HCT116 (cell line): Measurements from ENCODE around the gene HERC2.

Experiments
- ATF3 ChIP-seq: IDR thresholded peaks from 2 replicates; pipeline ENCODE4 v1.6.1; 2012
- CEBPB ChIP-seq: IDR thresholded peaks from 2 replicates; pipeline ENCODE4 v1.6.1; 2012; ENCODE audit warnings: low read depth
- CTCF ChIP-seq, 3 experiments: fragments of 200-600 bp in 1 of 3; sonication (generic) in 1 of 3; IDR thresholded peaks in 2 of 3; conservative IDR thresholded peaks in 1 of 3; 2 replicates each; pipeline ENCODE4 v1.5.1; 2012 to 2017; ENCODE audit warnings: low read depth in 2 of 3, low read length in 2 of 3, antibody characterized with exemption in 1 of 3, borderline replicate concordance in 1 of 3, control low read depth in 1 of 3, mild to moderate bottlenecking in 1 of 3, mixed read lengths in 1 of 3, mixed run types in 1 of 3, moderate library complexity in 1 of 3; ENCODE audit not compliant: insufficient read depth in 1 of 3
- EGR1 ChIP-seq: IDR thresholded peaks from 2 replicates; pipeline ENCODE4 v1.6.1; 2012; ENCODE audit warnings: low read depth
- MAX ChIP-seq: IDR thresholded peaks from 2 replicates; pipeline ENCODE4 v1.6.1; 2012
- POLR2A ChIP-seq: IDR thresholded peaks from 2 replicates; pipeline ENCODE4 v1.7.0; 2011; ENCODE audit warnings: borderline replicate concordance; ENCODE audit not compliant: insufficient read depth, insufficient read length; ENCODE audit errors: extremely low read depth
- POLR2AphosphoS5 ChIP-seq: IDR thresholded peaks from 2 replicates; pipeline ENCODE4 v1.6.1; 2011; ENCODE audit warnings: mild to moderate bottlenecking, low read depth, low read length, moderate library complexity
- SP1 ChIP-seq: IDR thresholded peaks from 2 replicates; pipeline ENCODE4 v1.6.1; 2012; ENCODE audit warnings: low read depth
- YY1 ChIP-seq: IDR thresholded peaks from 2 replicates; pipeline ENCODE4 v1.6.1; 2011; ENCODE audit warnings: low read length, low read depth, moderate library complexity, mild to moderate bottlenecking; ENCODE audit not compliant: insufficient replicate concordance; ENCODE audit errors: extremely low read depth
- ZNF274 ChIP-seq: fragments of 200-500 bp; sonication (Bioruptor generic); IDR thresholded peaks from 2 replicates; pipeline ENCODE4 v1.6.1; 2014; ENCODE audit warnings: mild to moderate bottlenecking, low read depth, low read length, inconsistent platforms

GRCh38 chr15:28098766-28099554 is 223.0 kb downstream of the HERC2 start, which contains the start of gene OCA2:
- TF ChIP-seq ZNF274 (no peak), SP1 (no peak), YY1 (no peak), EGR1 (no peak), CTCF (IDR thresholded peaks at IDR 0.05 in 2 of 3, conservative IDR thresholded peaks at IDR 0.05 in 1 of 3; ENCODE audit: borderline replicate concordance in 1 of 3, insufficient read depth in 1 of 3, low read depth in 2 of 3, low read length in 2 of 3) (peak in 2 of 3 experiments; percentile 14 to 17; a peak in 1 of 6 replicates), POLR2A (no peak), POLR2AphosphoS5 (no peak), MAX (no peak), ATF3 (no peak), CEBPB (no peak)
